ENCODE data around the gene MACROD1. TPM values are rescaled to one million over a fixed set of nuclear protein-coding genes. Genes with fewer than 3 reads are reported as not detected.

The MACROD1 gene
- total and polyA plus RNA-seq, 9 of the 15 experiments (the other 6 are each of a cell fraction or from before 2014, with no cell fraction given) = 1.1 to 60.0 (median 26.4) TPM

GRCh38 chr11:64165842-64166635, at the start of gene MACROD1 (continued):
- no peak for TF ChIP-seq ZBTB40 (IDR thresholded peaks at IDR 0.05)
- no peak for TF ChIP-seq ZBTB40 (CRISPR knock-in tag; IDR thresholded peaks at IDR 0.05)
- TF ChIP-seq CGGBP1 (CRISPR knock-in tag; IDR thresholded peaks at IDR 0.05) = no peak
- TF ChIP-seq, protein P1, sequence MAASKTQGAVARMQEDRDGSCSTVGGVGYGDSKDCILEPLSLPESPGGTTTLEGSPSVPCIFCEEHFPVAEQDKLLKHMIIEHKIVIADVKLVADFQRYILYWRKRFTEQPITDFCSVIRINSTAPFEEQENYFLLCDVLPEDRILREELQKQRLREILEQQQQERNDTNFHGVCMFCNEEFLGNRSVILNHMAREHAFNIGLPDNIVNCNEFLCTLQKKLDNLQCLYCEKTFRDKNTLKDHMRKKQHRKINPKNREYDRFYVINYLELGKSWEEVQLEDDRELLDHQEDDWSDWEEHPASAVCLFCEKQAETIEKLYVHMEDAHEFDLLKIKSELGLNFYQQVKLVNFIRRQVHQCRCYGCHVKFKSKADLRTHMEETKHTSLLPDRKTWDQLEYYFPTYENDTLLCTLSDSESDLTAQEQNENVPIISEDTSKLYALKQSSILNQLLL (CRISPR knock-in tag; IDR thresholded peaks at IDR 0.05; ENCODE audit: borderline replicate concordance) = no peak
- TF ChIP-seq, protein P2, sequence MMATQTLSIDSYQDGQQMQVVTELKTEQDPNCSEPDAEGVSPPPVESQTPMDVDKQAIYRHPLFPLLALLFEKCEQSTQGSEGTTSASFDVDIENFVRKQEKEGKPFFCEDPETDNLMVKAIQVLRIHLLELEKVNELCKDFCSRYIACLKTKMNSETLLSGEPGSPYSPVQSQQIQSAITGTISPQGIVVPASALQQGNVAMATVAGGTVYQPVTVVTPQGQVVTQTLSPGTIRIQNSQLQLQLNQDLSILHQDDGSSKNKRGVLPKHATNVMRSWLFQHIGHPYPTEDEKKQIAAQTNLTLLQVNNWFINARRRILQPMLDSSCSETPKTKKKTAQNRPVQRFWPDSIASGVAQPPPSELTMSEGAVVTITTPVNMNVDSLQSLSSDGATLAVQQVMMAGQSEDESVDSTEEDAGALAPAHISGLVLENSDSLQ (IDR thresholded peaks at IDR 0.05) = no peak
- TF ChIP-seq TAF1 (IDR thresholded peaks at IDR 0.05; ENCODE audit: control insufficient read depth, extremely low read depth, insufficient read depth, low read length, severe bottlenecking) = peak; percentile 82
- 0 out of 2 replicates have a peak, but pooled peaks have one; percentile 46 for TF ChIP-seq ZNF124 (CRISPR knock-in tag; IDR thresholded peaks at IDR 0.05)
- TF ChIP-seq STAT5B (CRISPR knock-in tag; IDR thresholded peaks at IDR 0.05) = no peak
- TF ChIP-seq DNMT1 (IDR thresholded peaks at IDR 0.05) = no peak
- TF ChIP-seq SIN3A (IDR thresholded peaks at IDR 0.05; ENCODE audit: borderline replicate concordance in 2 of 2, control insufficient read depth in 1 of 2, low read depth in 2 of 2, low read length in 2 of 2) = peak; percentile 67 to 81; a peak in 1 of 4 replicates
- no peak for TF ChIP-seq RBM15 (IDR thresholded peaks at IDR 0.05; ENCODE audit: insufficient read depth, low read length)
- no peak for TF ChIP-seq GTF2F1 (IDR thresholded peaks at IDR 0.05; ENCODE audit: low read depth, low read length)
- TF ChIP-seq SREBF2 (CRISPR knock-in tag; IDR thresholded peaks at IDR 0.05) = no peak
- TF ChIP-seq ZNF589 (CRISPR knock-in tag; IDR thresholded peaks at IDR 0.05; ENCODE audit: low read depth) = peak; percentile 79
